HL-60 (cell line): Measurements from ENCODE around the gene GNAT1.

Experiments used
- DNase-seq, 2 experiments: peaks; one replicate each; pipeline ENCODE4 v3.0.0-alpha.2; 2010 to 2020; ENCODE audit warnings: low read depth in 1 of 2, low spot score in 1 of 2
- H3K27ac ChIP-seq: fragments of 250-450 bp; sonication (Bioruptor Pico); replicated peaks from 2 replicates; pipeline ENCODE4 v1.5.1; 2020; ENCODE audit warnings: mild to moderate bottlenecking, moderate library complexity
- H3K27me3 ChIP-seq: fragments of 250-450 bp; sonication (Bioruptor Pico); 2 replicates; pipeline ENCODE4 v1.5.1; 2021; ENCODE audit warnings: mild to moderate bottlenecking, moderate library complexity; ENCODE audit not compliant: insufficient read depth, poor library complexity, severe bottlenecking
- H3K4me3 ChIP-seq: replicated peaks from 2 replicates; pipeline ENCODE4 v1.5.1; 2011; ENCODE audit warnings: mild to moderate bottlenecking, control low read depth, low read length; ENCODE audit not compliant: insufficient read depth
- CTCF ChIP-seq: IDR thresholded peaks from one replicate; pipeline ENCODE4 v1.5.1; 2011; ENCODE audit warnings: low read length, control low read depth, inconsistent platforms; ENCODE audit not compliant: insufficient read depth
- GABPA ChIP-seq: IDR thresholded peaks from 2 replicates; pipeline ENCODE4 v1.6.1; 2012; ENCODE audit warnings: low read depth
- POLR2AphosphoS5 ChIP-seq: IDR thresholded peaks from 2 replicates; pipeline ENCODE4 v1.6.1; 2012; ENCODE audit warnings: low read depth
- REST ChIP-seq: IDR thresholded peaks from 2 replicates; pipeline ENCODE4 v1.6.1; 2012; ENCODE audit warnings: low read depth; ENCODE audit not compliant: insufficient replicate concordance
- SPI1 ChIP-seq: IDR thresholded peaks from 2 replicates; pipeline ENCODE4 v1.6.1; 2012; ENCODE audit warnings: low read depth, mild to moderate bottlenecking, borderline replicate concordance

Gene GNAT1

GRCh38 chr3:50214824-50215223 is 23.4 kb downstream of the GNAT1 start:
- TF ChIP-seq CTCF (no peak), SPI1 (no peak), REST (no peak), POLR2AphosphoS5 (no peak), GABPA (no peak)
- no peak overlapping the region for H3K27ac ChIP-seq
- no peaks in the 10 kb centered on the region for H3K27me3 ChIP-seq
- H3K4me3 ChIP-seq: no peak overlapping the region
- DNase-seq: no peak

- Histone ChIP-seq H3K4me3 (no peak overlapping the region), H3K27me3 (no peaks in the 10 kb centered on the region), H3K27ac (no peak overlapping the region)
- TF ChIP-seq POLR2AphosphoS5: no peak
- TF ChIP-seq REST: no peak
- no peak for TF ChIP-seq GABPA
- TF ChIP-seq SPI1: no peak
- TF ChIP-seq CTCF: no peak
- DNase-seq: no peak
Measured at GRCh38 chr3:50215529-50215928, 24.1 kb downstream of the GNAT1 start.

- no peak for DNase-seq
- TF ChIP-seq CTCF (no peak), POLR2AphosphoS5 (no peak), GABPA (no peak)
- no peaks in the 10 kb centered on the region for H3K27me3 ChIP-seq
- H3K4me3 ChIP-seq: no peak overlapping the region
- H3K27ac ChIP-seq: no peak overlapping the region
Measured at GRCh38 chr3:50217681-50218080, 26.3 kb downstream of the GNAT1 start.

- DNase-seq: no peak
- TF ChIP-seq CTCF: no peak
- TF ChIP-seq REST: no peak
- no peak for TF ChIP-seq GABPA
- no peak for TF ChIP-seq SPI1
- no peaks in the 10 kb centered on the region for H3K27me3 ChIP-seq
- no peak overlapping the region for H3K27ac ChIP-seq
- no peak overlapping the region for H3K4me3 ChIP-seq
Measured at GRCh38 chr3:50218448-50218847, 27.0 kb downstream of the GNAT1 start.
